Limb (tissue), 2 donors: Measurements from ENCODE around the gene GSAP.

Experiments used
- DNase-seq, 2 donors: peaks; one replicate each; pipeline ENCODE4 v3.0.0-alpha.2; 2016; ENCODE audit errors: extremely low spot score in 2 of 2

Gene GSAP

GRCh38 chr7:77434570-77435275 is 18.6 kb upstream of the GSAP start:
- DNase-seq, result no peak

- no peak for DNase-seq
Measured at GRCh38 chr7:77433901-77434300, 17.8 kb upstream of the GSAP start.

- DNase-seq, result no peak
Measured at GRCh38 chr7:77430927-77431326, 14.8 kb upstream of the GSAP start.

GRCh38 chr7:77428777-77429231 is 12.7 kb upstream of the GSAP start:
- DNase-seq, result no peak

- DNase-seq, result no peak
Measured at GRCh38 chr7:77427996-77428603, 12.0 kb upstream of the GSAP start.

- DNase-seq, result no peak
Measured at GRCh38 chr7:77426521-77427051, 10.4 kb upstream of the GSAP start.

- DNase-seq, result no peak
Measured at GRCh38 chr7:77426052-77426404, 9.9 kb upstream of the GSAP start.

GRCh38 chr7:77425101-77426051 is 9.2 kb upstream of the GSAP start:
- no peak for DNase-seq

GRCh38 chr7:77422500-77422899 is 6.4 kb upstream of the GSAP start:
- DNase-seq, result no peak

- no peak for DNase-seq
Measured at GRCh38 chr7:77420986-77421672, 5.0 kb upstream of the GSAP start.

GRCh38 chr7:77420438-77420837 is 4.3 kb upstream of the GSAP start:
- DNase-seq, result no peak

- no peak for DNase-seq
Measured at GRCh38 chr7:77419102-77419501, 3.0 kb upstream of the GSAP start.

- no peak for DNase-seq
Measured at GRCh38 chr7:77417801-77418200, 1.7 kb upstream of the GSAP start.

GRCh38 chr7:77416621-77417371 is 647 bp upstream of the GSAP start:
- DNase-seq, result no peak

- DNase-seq, result no peak
Measured at GRCh38 chr7:77415476-77415822, 700 bp downstream of the GSAP start.

- DNase-seq, result no peak
Measured at GRCh38 chr7:77413861-77414424, 2.2 kb downstream of the GSAP start.

GRCh38 chr7:77413128-77413527 is 3.0 kb downstream of the GSAP start:
- DNase-seq, result no peak

GRCh38 chr7:77409739-77410547 is 6.2 kb downstream of the GSAP start:
- DNase-seq, result no peak

- DNase-seq, result no peak
Measured at GRCh38 chr7:77409005-77409738, 7.0 kb downstream of the GSAP start.
